Measurements from ENCODE around the gene PDGFRA.
A peak's percentile ranks its signal among the peaks of the same experiment; 100 is the strongest.
"Not testable (repeated sequence)": the region's sequence is repeated elsewhere in the genome, so short reads cannot be mapped to it uniquely, and the experiment has no call there.

Gene PDGFRA

DNA sequence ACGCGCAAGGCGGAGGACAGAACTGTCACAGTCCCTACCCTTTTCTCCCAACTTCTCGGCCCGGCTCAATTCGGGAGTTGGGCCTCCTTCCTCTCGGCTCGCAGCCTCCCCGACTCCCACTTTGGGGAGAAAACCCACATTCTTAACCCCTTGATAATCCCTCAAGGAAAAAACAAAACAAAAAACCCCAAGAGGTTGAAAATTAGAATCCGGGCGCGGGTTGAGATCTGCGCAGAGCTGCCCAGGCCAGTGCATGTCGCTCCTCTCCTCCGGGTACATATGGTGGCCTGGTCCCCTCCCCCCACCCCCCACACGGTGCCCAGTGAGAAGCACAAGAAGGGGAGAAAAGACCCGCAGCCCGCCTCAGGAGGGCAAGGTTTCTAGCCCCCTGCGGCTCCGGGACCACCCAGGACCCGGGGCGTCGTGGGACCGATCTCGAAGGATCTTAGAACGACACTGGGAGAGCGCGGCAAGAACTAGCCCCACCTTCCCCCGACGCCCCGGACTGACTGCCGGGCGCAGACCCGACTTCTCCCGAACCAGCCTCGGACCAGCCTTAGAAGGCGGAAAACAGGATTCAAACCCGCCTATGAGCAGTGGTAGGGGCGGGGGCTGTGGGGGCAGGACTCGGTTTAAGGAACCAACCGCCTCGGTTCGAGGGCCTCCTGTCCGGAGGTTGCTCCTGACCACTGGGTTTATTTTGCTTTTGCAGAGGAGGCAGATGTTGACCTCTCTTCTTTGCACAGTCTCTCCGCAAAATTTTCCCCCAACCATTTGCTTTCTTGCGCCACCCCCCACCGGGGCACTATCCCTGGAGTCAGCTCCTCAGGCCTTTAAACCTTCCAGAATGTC is 2.5 kb upstream of the PDGFRA start:
- no peak overlapping the region for H3K4me3 ChIP-seq (ENCODE audit: low read length)
- no peak for DNase-seq (ENCODE audit: low read depth, low spot score)

DNA sequence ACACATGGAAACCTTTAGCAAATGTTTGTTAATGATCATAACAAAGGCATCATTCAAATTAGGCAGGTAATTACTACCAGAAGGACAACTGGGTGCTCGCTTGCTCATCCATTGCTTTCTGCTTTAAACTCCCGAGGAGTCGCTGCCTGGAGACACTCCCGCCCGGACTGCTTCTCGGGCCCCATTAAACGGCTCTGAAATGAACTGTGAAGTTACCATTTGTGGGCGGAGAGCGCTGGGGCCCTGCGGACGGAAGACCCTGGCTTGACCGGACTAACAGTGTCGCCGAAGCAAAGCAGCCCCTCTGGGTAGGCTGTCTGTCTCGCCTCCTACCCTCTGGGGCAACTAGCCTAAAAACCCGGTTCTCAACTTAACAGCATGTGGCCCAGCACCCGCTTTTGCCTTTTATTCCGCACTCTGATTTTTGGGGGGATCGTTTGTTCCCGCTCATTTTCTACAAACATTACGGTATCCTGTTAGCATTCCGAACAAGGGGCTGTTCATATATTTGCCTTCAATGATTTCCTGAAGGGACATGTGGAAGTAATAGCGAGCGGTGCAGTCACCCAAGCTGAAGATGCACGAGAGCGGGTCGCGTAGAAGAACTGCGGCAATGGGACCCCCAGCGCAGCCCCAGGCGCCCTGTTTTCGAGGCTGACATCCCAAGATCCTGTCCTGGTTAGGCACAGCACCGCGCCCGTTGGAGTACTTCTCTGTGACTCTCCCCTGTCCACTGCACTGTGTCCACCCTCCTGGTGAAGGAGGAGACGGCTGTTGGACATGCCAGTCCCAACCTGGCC is 1.6 kb upstream of the PDGFRA start:
- H3K4me3 ChIP-seq (ENCODE audit: low read length): no peak overlapping the region
- no peak for DNase-seq (ENCODE audit: low read depth, low spot score)

DNA sequence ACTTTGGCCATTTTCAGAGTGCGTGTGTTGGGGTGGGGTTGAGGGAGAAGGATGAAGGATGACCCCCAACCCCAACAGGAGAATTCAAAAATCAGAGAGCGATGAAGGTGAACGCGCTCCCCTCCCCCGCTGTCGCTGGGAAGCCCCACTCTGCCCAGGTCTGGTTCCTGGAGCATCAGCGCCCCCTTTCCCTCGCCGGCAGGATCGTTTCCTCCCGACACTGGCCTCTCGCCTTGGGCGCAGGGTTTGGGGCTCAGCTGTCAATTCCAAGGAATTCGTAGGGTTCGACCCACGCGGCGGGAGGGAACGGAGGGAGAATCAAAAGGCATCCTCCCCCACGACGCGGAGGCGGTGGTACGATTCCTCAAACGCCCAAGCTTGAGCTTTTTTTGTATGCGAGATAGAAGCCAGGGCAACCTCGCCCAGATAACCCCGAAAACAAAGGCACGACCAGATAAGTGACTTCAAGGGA is 1.0 kb upstream of the PDGFRA start:
- no peak for DNase-seq (ENCODE audit: low read depth, low spot score)
- H3K4me3 ChIP-seq (ENCODE audit: low read length): no peak overlapping the region

GRCh38 chr4:54228546-54228945 is 547 bp upstream of the PDGFRA start:
- H3K4me3 ChIP-seq (ENCODE audit: low read length): no peak overlapping the region
- no peak for DNase-seq (ENCODE audit: low read depth, low spot score)

DNA sequence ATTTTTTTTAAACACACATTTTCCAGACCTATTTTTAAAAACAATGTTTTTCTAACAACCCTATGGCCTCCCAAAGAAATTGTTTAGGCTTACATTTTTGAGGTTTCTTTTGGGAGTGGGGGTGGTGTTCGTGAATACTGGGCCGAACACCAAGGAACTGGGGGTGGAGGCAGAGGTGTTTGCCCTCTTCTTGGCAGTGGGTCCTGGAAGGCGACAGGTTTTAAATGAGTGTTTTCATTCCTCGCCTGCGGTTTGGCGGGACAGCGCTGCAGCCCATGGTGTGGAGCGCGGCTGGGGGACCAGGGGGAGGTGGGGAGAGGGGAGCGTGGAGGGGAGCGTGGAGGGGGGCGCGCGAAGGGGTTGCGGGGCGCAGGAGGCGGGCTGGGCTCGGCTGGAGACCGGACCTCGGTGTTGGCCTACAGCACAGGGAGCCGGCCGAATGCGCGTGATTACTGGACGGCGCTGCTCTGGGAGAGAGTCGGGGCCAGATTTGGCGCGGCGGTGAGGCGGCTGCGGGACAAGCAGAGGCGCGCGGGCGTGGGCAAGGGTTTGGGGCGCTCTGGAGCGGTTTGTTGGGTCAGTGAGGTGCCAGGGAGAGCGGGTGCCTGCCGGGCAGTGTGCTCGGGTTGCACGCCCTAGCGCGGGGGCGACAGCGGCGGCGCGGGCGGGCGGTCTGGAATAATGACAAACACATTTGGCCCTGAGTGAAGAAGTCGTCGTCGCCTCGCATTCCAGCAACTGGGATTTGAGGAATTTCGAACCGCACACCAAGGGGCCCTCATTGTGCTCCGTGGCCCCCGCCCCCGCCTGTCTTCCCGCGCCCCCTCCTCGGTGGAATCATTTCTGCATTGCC is 764 bp downstream of the PDGFRA start:
- no peak for DNase-seq (ENCODE audit: low read depth, low spot score)
- no peak overlapping the region for H3K4me3 ChIP-seq (ENCODE audit: low read length)

- no peak for DNase-seq (ENCODE audit: low read depth, low spot score)
- H3K4me3 ChIP-seq (ENCODE audit: low read length): no peak overlapping the region
Measured at GRCh38 chr4:54230484-54231418, 1.7 kb downstream of the PDGFRA start.

DNA sequence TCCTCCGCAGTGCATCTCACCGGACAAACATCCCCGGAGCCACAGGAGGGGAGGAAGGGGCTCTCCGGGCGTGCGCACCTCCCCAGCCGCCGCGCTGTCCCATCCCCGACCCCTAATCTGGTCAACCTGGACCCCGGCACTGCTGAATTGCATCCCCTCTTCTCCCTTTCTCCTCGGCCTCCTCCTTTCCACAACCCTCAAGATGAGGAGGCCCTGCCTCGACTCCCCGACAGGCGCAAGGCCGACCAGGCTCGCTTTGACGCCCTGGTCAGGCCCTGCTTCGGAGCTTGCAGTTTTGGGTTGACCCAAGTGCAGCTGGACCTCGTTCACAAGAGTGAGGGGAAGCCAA is 2.3 kb downstream of the PDGFRA start:
- no peak overlapping the region for H3K4me3 ChIP-seq (ENCODE audit: low read length)
- DNase-seq (ENCODE audit: low read depth, low spot score): no peak

GRCh38 chr4:54231768-54232688 is 2.9 kb downstream of the PDGFRA start:
- DNase-seq (ENCODE audit: low read depth, low spot score): no peak
- H3K4me3 ChIP-seq (ENCODE audit: low read length): no peak overlapping the region

- H3K4me3 ChIP-seq (ENCODE audit: low read length): peak overlapping the region; percentile 45
- DNase-seq (ENCODE audit: low read depth, low spot score): peak; percentile 60
Measured at GRCh38 chr4:54233277-54233696, 4.2 kb downstream of the PDGFRA start.

GRCh38 chr4:54233697-54234496 is 4.8 kb downstream of the PDGFRA start:
- DNase-seq (ENCODE audit: low read depth, low spot score): peak; percentile 62
- no peak overlapping the region for H3K4me3 ChIP-seq (ENCODE audit: low read length)

GRCh38 chr4:54234497-54235205 is 5.6 kb downstream of the PDGFRA start:
- no peak overlapping the region for H3K4me3 ChIP-seq (ENCODE audit: low read length)
- DNase-seq (ENCODE audit: low read depth, low spot score): no peak

GRCh38 chr4:54236316-54236715 is 7.2 kb downstream of the PDGFRA start:
- H3K4me3 ChIP-seq (ENCODE audit: low read length); DNase-seq (ENCODE audit: low read depth, low spot score): not testable (repeated sequence)

GRCh38 chr4:54237770-54238169 is 8.7 kb downstream of the PDGFRA start:
- H3K4me3 ChIP-seq (ENCODE audit: low read length): no peak overlapping the region
- no peak for DNase-seq (ENCODE audit: low read depth, low spot score)

DNA sequence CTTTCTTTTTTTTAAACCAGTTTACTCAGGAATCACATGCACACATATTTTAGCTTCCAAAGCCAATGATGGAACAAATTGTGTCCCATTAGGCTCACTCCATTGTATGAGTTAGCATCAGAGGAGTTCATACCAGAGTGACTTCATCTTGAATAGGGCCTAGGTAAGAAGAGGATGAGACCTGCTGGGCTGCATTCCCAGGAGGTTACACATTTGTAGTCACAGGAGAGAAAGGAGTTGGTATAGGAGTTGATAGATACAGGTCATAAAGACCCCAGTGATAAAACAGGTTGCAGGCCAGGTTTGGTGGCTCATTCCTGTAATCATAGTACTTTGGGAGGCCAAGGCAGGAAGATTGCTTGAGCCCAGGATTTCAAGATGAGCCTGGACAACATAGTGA is 9.3 kb downstream of the PDGFRA start:
- H3K4me3 ChIP-seq (ENCODE audit: low read length): no peak overlapping the region
- DNase-seq (ENCODE audit: low read depth, low spot score): no peak

- H3K4me3 ChIP-seq (ENCODE audit: low read length); DNase-seq (ENCODE audit: low read depth, low spot score): not testable (repeated sequence)
Measured at GRCh38 chr4:54241268-54241823, 12.3 kb downstream of the PDGFRA start.

DNA sequence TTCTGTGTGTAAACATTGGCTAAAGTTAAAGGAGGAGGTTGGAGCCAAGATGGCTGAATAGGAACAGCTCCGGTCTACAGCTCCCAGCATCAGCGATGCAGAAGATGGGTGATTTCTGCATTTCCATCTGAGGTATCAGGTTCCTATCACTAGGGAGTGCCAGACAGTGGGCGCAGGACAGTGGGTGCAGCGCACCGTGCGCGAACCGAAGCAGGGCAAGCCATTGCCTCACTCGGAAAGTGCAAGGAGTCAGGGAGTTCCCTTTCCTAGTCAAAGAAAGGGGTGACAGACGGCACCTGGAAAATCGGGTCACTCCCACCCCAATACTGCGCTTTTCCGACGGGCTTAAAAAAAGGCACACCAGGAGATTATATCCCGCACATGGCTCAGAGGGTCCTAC is 14.4 kb downstream of the PDGFRA start:
- not testable (repeated sequence) for DNase-seq (ENCODE audit: low read depth, low spot score); H3K4me3 ChIP-seq (ENCODE audit: low read length)
